H9 (cell line): Measurements from ENCODE around the gene MINAR1. TPM values are rescaled to one million over a fixed set of nuclear protein-coding genes. Genes with fewer than 3 reads are reported as not detected.

Experiments
- DNase-seq: peaks from one replicate; pipeline ENCODE4 v3.0.0-alpha.2; 2017
- H2AFZ ChIP-seq: one replicate; pipeline ENCODE4 v1.6.1; 2013; ENCODE audit warnings: mild to moderate bottlenecking, low read length, control low read depth, moderate library complexity
- H2AK5ac ChIP-seq: 2 replicates; pipeline ENCODE4 v1.6.1; 2013; ENCODE audit warnings: low read length, control low read depth, mixed read lengths; ENCODE audit not compliant: insufficient read length
- H2BK120ac ChIP-seq: one replicate; pipeline ENCODE4 v1.6.1; 2013; ENCODE audit warnings: low read depth, mild to moderate bottlenecking, low read length, control low read depth, inconsistent platforms; ENCODE audit not compliant: poor library complexity, severe bottlenecking
- H2BK12ac ChIP-seq: 2 replicates; pipeline ENCODE4 v1.6.1; 2013; ENCODE audit warnings: low read length, control low read depth, mixed read lengths, low read depth; ENCODE audit not compliant: insufficient read length
- H2BK15ac ChIP-seq: 2 replicates; pipeline ENCODE4 v1.6.1; 2013; ENCODE audit warnings: low read depth, low read length, control low read depth
- H2BK20ac ChIP-seq: one replicate; pipeline ENCODE4 v1.6.1; 2013; ENCODE audit warnings: low read depth, mild to moderate bottlenecking, low read length, control low read depth, inconsistent platforms; ENCODE audit not compliant: poor library complexity, severe bottlenecking
- H2BK5ac ChIP-seq: 2 replicates; pipeline ENCODE4 v1.6.1; 2013; ENCODE audit warnings: low read length, control low read depth, mixed read lengths; ENCODE audit not compliant: insufficient read length
- H3K14ac ChIP-seq: 2 replicates; pipeline ENCODE4 v1.6.1; 2013; ENCODE audit warnings: low read length, control low read depth; ENCODE audit not compliant: insufficient read depth
- H3K18ac ChIP-seq: 2 replicates; pipeline ENCODE4 v1.6.1; 2013; ENCODE audit warnings: low read depth, mild to moderate bottlenecking, mixed read lengths, low read length, control low read depth; ENCODE audit not compliant: insufficient read length
- H3K23ac ChIP-seq: 2 replicates; pipeline ENCODE4 v1.6.1; 2013; ENCODE audit warnings: low read length, control low read depth, mixed read lengths, low read depth; ENCODE audit not compliant: insufficient read length
- H3K23me2 ChIP-seq: 2 replicates; pipeline ENCODE4 v1.6.1; 2013; ENCODE audit warnings: low read depth, mild to moderate bottlenecking, mixed read lengths, low read length, control low read depth; ENCODE audit not compliant: insufficient read length, poor library complexity, severe bottlenecking
- H3K27ac ChIP-seq: 2 replicates; pipeline ENCODE4 v1.5.1; 2013; ENCODE audit warnings: low read length, control low read depth, mixed read lengths, low read depth; ENCODE audit not compliant: insufficient read length
- H3K27me3 ChIP-seq: 2 replicates; pipeline ENCODE4 v1.6.1; 2013; ENCODE audit warnings: low read length, control low read depth, inconsistent platforms; ENCODE audit not compliant: insufficient read depth
- H3K4ac ChIP-seq: 2 replicates; pipeline ENCODE4 v1.6.1; 2013; ENCODE audit warnings: low read depth, mild to moderate bottlenecking, control low read depth, inconsistent platforms, low read length, moderate library complexity
- H3K4me1 ChIP-seq: 2 replicates; pipeline ENCODE4 v1.6.1; 2013; ENCODE audit warnings: low read length, control low read depth, inconsistent platforms; ENCODE audit not compliant: insufficient read depth
- H3K4me2 ChIP-seq: 2 replicates; pipeline ENCODE4 v1.6.1; 2013; ENCODE audit warnings: low read length, control low read depth, mixed read lengths; ENCODE audit not compliant: insufficient read length, insufficient read depth
- H3K56ac ChIP-seq: 2 replicates; pipeline ENCODE4 v1.6.1; 2013; ENCODE audit warnings: low read depth, mild to moderate bottlenecking, mixed read lengths, low read length, control low read depth; ENCODE audit not compliant: insufficient read length
- H3K79me1 ChIP-seq: 2 replicates; pipeline ENCODE4 v1.6.1; 2013; ENCODE audit warnings: low read depth, mild to moderate bottlenecking, moderate library complexity, low read length, control low read depth, inconsistent platforms; ENCODE audit not compliant: insufficient read depth, poor library complexity, severe bottlenecking
- H3K79me2 ChIP-seq: 2 replicates; pipeline ENCODE4 v1.6.1; 2013; ENCODE audit warnings: low read length, control low read depth, inconsistent platforms; ENCODE audit not compliant: insufficient read depth
- H3K9ac ChIP-seq: 2 replicates; pipeline ENCODE4 v1.6.1; 2013; ENCODE audit warnings: low read length, control low read depth, mixed read lengths; ENCODE audit not compliant: insufficient read length; ENCODE audit errors: extremely low read depth
- H3K9me3 ChIP-seq: one replicate; pipeline ENCODE4 v1.6.1; 2013; ENCODE audit warnings: low read depth, low read length, inconsistent platforms; ENCODE audit not compliant: control insufficient read depth
- H3T11ph ChIP-seq: one replicate; pipeline ENCODE4 v1.6.1; 2013; ENCODE audit warnings: mild to moderate bottlenecking, low read length, control low read depth, inconsistent platforms
- H4K20me1 ChIP-seq: one replicate; pipeline ENCODE4 v1.6.1; 2013; ENCODE audit not compliant: control insufficient read depth, insufficient read length, insufficient read depth
- H4K5ac ChIP-seq: 2 replicates; pipeline ENCODE4 v1.6.1; 2013; ENCODE audit warnings: low read depth, mild to moderate bottlenecking, mixed read lengths, low read length, control low read depth; ENCODE audit not compliant: insufficient read length
- H4K8ac ChIP-seq: replicated peaks from 2 replicates; pipeline ENCODE4 v1.6.1; 2013; ENCODE audit warnings: low read length, control low read depth, mixed read lengths, low read depth; ENCODE audit not compliant: insufficient read length
- H4K91ac ChIP-seq: 2 replicates; pipeline ENCODE4 v1.6.1; 2013; ENCODE audit warnings: low read depth, mild to moderate bottlenecking, moderate library complexity, mixed read lengths, low read length, control low read depth; ENCODE audit not compliant: insufficient read length
- H3K27ac Mint-ChIP-seq, 3 experiments: 2 replicates in 2 of 3; 3 replicates in 1 of 3; pipeline ENCODE4 v1.8.0; 2020 to 2021; ENCODE audit warnings: mixed read lengths in 3 of 3, mild to moderate bottlenecking in 1 of 3, moderate library complexity in 1 of 3
- H3K27me3 Mint-ChIP-seq: 2 replicates; pipeline ENCODE4 v1.8.0; 2021; ENCODE audit warnings: low read depth, mild to moderate bottlenecking, moderate library complexity, mixed read lengths
- H3K36me3 Mint-ChIP-seq, 3 experiments: 2 replicates in 2 of 3; 3 replicates in 1 of 3; pipeline ENCODE4 v1.8.0; 2020 to 2021; ENCODE audit warnings: low read depth in 3 of 3, mixed read lengths in 3 of 3; ENCODE audit not compliant: insufficient read depth in 1 of 3
- H3K4me1 Mint-ChIP-seq, 2 experiments: 2 replicates each; pipeline ENCODE4 v1.8.0; 2020; ENCODE audit warnings: mixed read lengths in 2 of 2
- H3K4me3 Mint-ChIP-seq, 2 experiments: 2 replicates in 1 of 2; 3 replicates in 1 of 2; pipeline ENCODE4 v1.8.0; 2020 to 2021; ENCODE audit warnings: mild to moderate bottlenecking in 2 of 2, mixed read lengths in 2 of 2, moderate library complexity in 1 of 2
- H3K9me3 Mint-ChIP-seq, 2 experiments: 2 replicates in 1 of 2; 3 replicates in 1 of 2; pipeline ENCODE4 v1.8.0; 2020; ENCODE audit warnings: mild to moderate bottlenecking in 2 of 2, mixed read lengths in 2 of 2, moderate library complexity in 1 of 2
- WGBS: extraction: QIAGEN DNeasy Blood & Tissue Kit; methylation state at CpG from one replicate; pipeline ENCODE4 v1.1.7; 2013; ENCODE audit warnings: missing lambda C conversion rate, low lambda C conversion rate, mixed read lengths; ENCODE audit not compliant: insufficient read length; ENCODE audit errors: extremely low coverage; 5-methylcytosine and 5-hydroxymethylcytosine counted together
- total RNA-seq: library from RNA; stranded (reverse); gene quantifications from 2 replicates; pipeline ENCODE4 v1.2.1, GENCODE V29; 2021
- TF ChIP-seq, protein P1 (sequence below): fragments of 200-600 bp; sonication (generic); conservative IDR thresholded peaks from 3 replicates; pipeline ENCODE4 v1.8.0; 2021; ENCODE audit warnings: antibody characterized with exemption, mild to moderate bottlenecking

MINAR1 gene
- total RNA-seq, 1 experiment from 2014 or later, result 0.74 TPM

DNA sequence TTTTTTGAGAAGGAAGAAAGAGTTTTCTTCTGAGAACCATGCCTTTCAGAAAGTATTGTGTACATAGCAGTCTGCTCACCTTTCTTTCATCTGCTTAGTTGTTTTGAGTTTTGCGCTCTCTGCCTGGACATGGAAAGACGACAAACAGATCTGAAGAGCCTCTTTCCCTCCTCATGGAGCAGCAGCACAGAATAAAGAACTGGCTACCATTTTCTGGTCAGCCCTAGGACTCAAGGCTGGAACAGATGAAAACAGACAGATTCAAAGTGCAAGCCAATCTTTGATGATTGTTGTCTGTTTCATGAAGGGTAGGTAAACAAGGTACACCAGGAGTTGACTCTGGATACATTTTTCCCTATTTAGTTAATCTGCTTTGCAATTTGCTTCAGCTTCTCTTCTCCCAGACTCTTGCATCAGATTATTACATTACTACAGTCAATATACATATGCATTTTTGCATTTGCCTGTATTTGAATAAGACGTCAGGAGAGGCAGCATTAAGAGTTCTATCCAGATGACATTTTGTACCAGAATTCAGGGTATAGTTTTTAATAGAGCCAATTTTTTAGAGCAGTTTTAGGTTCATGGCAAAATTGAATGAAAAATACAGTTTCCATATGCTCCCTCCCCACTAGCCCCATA is 34.7 kb upstream of the MINAR1 start:
- Histone ChIP-seq H3K4me1 (0 out of 2 replicates have a peak, but pooled peaks cover 2% of the 10 kb centered on the region), H2BK20ac (no peak overlapping the region), H2BK5ac (no peak overlapping the region), H3K79me1 (no peaks in the 10 kb centered on the region), H3K14ac (no peak overlapping the region), H3K27me3 (no peaks in the 10 kb centered on the region), H3K23ac (no peak overlapping the region), H2BK12ac (no peak overlapping the region), H3K79me2 (no peaks in the 10 kb centered on the region), H2AFZ (no peak overlapping the region), H3K27ac (no peak overlapping the region), H2AK5ac (no peak overlapping the region), H3K9me3 (no peaks in the 10 kb centered on the region), H2BK120ac (no peak overlapping the region), H3K9ac (no peak overlapping the region), H4K5ac (no peak overlapping the region), H3K18ac (no peak overlapping the region), H3K23me2 (no peaks in the 10 kb centered on the region), H4K91ac (no peak overlapping the region), H4K20me1 (no peaks in the 10 kb centered on the region), H3K4me2 (no peak overlapping the region), H2BK15ac (no peak overlapping the region), H3K56ac (no peak overlapping the region), H4K8ac (no peak overlapping the region), H3T11ph (no peak overlapping the region), H3K4ac (no peak overlapping the region)
- Mint-ChIP-seq H3K9me3 (no peaks in the 10 kb centered on the region), H3K27ac (no peak overlapping the region), H3K27me3 (no peaks in the 10 kb centered on the region), H3K4me3 (no peak overlapping the region), H3K4me1 (peaks cover 4 to 6% of the 10 kb centered on the region in 2 experiments), H3K36me3 (no peaks in the 10 kb centered on the region; a peak in 1 of 7 replicates)
- TF ChIP-seq, protein P1, sequence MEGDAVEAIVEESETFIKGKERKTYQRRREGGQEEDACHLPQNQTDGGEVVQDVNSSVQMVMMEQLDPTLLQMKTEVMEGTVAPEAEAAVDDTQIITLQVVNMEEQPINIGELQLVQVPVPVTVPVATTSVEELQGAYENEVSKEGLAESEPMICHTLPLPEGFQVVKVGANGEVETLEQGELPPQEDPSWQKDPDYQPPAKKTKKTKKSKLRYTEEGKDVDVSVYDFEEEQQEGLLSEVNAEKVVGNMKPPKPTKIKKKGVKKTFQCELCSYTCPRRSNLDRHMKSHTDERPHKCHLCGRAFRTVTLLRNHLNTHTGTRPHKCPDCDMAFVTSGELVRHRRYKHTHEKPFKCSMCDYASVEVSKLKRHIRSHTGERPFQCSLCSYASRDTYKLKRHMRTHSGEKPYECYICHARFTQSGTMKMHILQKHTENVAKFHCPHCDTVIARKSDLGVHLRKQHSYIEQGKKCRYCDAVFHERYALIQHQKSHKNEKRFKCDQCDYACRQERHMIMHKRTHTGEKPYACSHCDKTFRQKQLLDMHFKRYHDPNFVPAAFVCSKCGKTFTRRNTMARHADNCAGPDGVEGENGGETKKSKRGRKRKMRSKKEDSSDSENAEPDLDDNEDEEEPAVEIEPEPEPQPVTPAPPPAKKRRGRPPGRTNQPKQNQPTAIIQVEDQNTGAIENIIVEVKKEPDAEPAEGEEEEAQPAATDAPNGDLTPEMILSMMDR, result no peak
- no CpG with 5 or more reads among the region's 3 CpGs for WGBS
- no peak for DNase-seq
